Colonic mucosa (tissue), 4 donors: ENCODE results near the gene MYH11. TPM values are rescaled to one million over a fixed set of nuclear protein-coding genes. Genes with fewer than 3 reads are reported as not detected.
"Not testable (repeated sequence)": the region's sequence is repeated elsewhere in the genome, so short reads cannot be mapped to it uniquely, and the experiment has no call there.

Source experiments
- DNase-seq: peaks from one replicate; pipeline ENCODE4 v3.0.0-alpha.2; 2020
- H3K27ac ChIP-seq: fragments of 200-600 bp; one replicate; pipeline ENCODE4 v1.8.0; 2021
- H3K27me3 ChIP-seq: fragments of 200-600 bp; one replicate; pipeline ENCODE4 v1.8.0; 2021
- H3K36me3 ChIP-seq: fragments of 200-600 bp; one replicate; pipeline ENCODE4 v1.8.0; 2021
- H3K4me1 ChIP-seq: fragments of 200-600 bp; one replicate; pipeline ENCODE4 v1.8.0; 2021; ENCODE audit warnings: mild to moderate bottlenecking
- H3K4me3 ChIP-seq: fragments of 200-600 bp; one replicate; pipeline ENCODE4 v1.8.0; 2021
- H3K9ac ChIP-seq, 2 donors: one replicate each; pipeline ENCODE4 v1.7.0; 2013; ENCODE audit warnings: control low read depth in 2 of 2, low read depth in 2 of 2, low read length in 2 of 2
- H3K9me3 ChIP-seq: fragments of 200-600 bp; one replicate; pipeline ENCODE4 v1.8.0; 2021
- intact Hi-C: fragments of 100-400 bp; cut with DNase I; formaldehyde crosslinking; loops from one replicate; pipeline ENCODE4 v1.14.1; 2022
- total RNA-seq, 2 donors: library from RNA; stranded (reverse); fragmentation: NEBNext Ultra II Directional in 1 of 2; extraction: Animal tissue kit (Norgen Biotek cat#: 25700) in 1 of 2; gene quantifications; one replicate each; pipeline ENCODE4 v1.2.1, GENCODE V29; 2021
- TF ChIP-seq, protein P1 (sequence below): fragments of 200-600 bp; IDR thresholded peaks from one replicate; pipeline ENCODE4 v1.8.0; 2022; ENCODE audit warnings: antibody characterized with exemption, mild to moderate bottlenecking
- donor health status: healthy.
- donor health status: DM: no; HTN: no; CAD: no.
- donor health status: DM: no; HTN: no; CAD: no.

Gene MYH11
- total RNA-seq, 2 donors from 2014 or later = 30.0 to 770 TPM

DNA sequence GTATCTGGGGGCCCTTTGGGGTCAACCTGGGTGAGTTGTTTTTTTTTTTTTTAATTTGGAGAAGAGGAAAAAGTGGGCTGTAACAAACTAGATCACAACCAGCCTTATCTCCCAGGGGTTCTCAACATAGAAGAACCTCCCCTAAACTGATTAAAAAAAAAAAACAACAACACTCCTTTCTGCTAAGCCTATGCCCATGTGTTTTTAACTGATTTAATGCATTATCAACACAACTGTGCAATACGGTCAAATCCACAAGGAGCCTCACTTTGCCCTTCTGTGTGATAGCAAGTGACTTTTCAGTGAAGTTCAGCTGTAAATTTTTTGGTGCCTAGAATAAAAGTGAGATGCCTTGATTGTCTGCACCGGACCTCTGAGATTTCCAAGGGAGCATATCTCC is 646 bp downstream of the MYH11 start:
- H3K4me3 ChIP-seq = peak overlapping the region; percentile 24
- intact Hi-C loops = no loop called here

DNA sequence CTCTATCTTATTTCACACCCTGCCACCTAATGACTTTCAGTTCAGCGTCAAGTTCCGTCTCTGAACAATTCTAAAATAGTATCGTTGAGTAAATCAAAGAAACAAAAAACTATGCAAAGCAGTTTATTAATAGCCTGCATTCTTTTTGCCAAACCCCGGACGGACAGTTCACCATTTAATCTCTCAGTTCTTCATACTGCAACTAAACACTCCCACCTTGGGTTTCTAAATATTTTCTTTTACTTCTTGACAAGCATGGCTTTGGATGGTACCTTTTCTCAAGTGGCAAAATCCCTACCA is 1.2 kb downstream of the MYH11 start:
- TF ChIP-seq, protein P1, sequence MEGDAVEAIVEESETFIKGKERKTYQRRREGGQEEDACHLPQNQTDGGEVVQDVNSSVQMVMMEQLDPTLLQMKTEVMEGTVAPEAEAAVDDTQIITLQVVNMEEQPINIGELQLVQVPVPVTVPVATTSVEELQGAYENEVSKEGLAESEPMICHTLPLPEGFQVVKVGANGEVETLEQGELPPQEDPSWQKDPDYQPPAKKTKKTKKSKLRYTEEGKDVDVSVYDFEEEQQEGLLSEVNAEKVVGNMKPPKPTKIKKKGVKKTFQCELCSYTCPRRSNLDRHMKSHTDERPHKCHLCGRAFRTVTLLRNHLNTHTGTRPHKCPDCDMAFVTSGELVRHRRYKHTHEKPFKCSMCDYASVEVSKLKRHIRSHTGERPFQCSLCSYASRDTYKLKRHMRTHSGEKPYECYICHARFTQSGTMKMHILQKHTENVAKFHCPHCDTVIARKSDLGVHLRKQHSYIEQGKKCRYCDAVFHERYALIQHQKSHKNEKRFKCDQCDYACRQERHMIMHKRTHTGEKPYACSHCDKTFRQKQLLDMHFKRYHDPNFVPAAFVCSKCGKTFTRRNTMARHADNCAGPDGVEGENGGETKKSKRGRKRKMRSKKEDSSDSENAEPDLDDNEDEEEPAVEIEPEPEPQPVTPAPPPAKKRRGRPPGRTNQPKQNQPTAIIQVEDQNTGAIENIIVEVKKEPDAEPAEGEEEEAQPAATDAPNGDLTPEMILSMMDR = no peak
- Histone ChIP-seq H3K27ac (peak overlapping the region; percentile 24), H3K4me3 (peak overlapping the region; percentile 24), H3K9me3 (no peaks in the 10 kb centered on the region), H3K9ac (no peak overlapping the region), H3K36me3 (no peaks in the 10 kb centered on the region), H3K27me3 (peaks cover 21% of the 10 kb centered on the region), H3K4me1 (no peaks in the 10 kb centered on the region)
- intact Hi-C loops = no loop called here
- DNase-seq = no peak

More for the DNA sequence above, 646 bp downstream of the MYH11 start:
- Histone ChIP-seq H3K36me3 (no peaks in the 10 kb centered on the region), H3K27ac (peak overlapping the region; percentile 17), H3K27me3 (peaks cover 21% of the 10 kb centered on the region), H3K9ac (no peak overlapping the region), H3K4me1 (no peaks in the 10 kb centered on the region), H3K9me3 (no peaks in the 10 kb centered on the region)
- TF ChIP-seq, protein P1 = no peak
- DNase-seq = no peak

GRCh38 chr16:15854906-15855703 is 1.7 kb downstream of the MYH11 start:
- Histone ChIP-seq H3K27me3 (peaks cover 21% of the 10 kb centered on the region), H3K9ac (no peak overlapping the region), H3K4me1 (no peaks in the 10 kb centered on the region), H3K36me3 (no peaks in the 10 kb centered on the region), H3K9me3 (no peaks in the 10 kb centered on the region), H3K4me3 (peak overlapping the region; percentile 24), H3K27ac (peak overlapping the region; percentile 40)
- intact Hi-C loops = no loop called here
- no peak for DNase-seq
- TF ChIP-seq, protein P1 = no peak

- Histone ChIP-seq H3K36me3 (no peaks in the 10 kb centered on the region), H3K4me3 (peak overlapping the region; percentile 11), H3K4me1 (no peaks in the 10 kb centered on the region), H3K9ac (no peak overlapping the region), H3K9me3 (no peaks in the 10 kb centered on the region), H3K27ac (peak overlapping the region; percentile 40), H3K27me3 (peaks cover 21% of the 10 kb centered on the region)
- no peak for DNase-seq
- TF ChIP-seq, protein P1 = no peak
- intact Hi-C loops = no loop called here
Observed at GRCh38 chr16:15854061-15854460, 2.8 kb downstream of the MYH11 start.

DNA sequence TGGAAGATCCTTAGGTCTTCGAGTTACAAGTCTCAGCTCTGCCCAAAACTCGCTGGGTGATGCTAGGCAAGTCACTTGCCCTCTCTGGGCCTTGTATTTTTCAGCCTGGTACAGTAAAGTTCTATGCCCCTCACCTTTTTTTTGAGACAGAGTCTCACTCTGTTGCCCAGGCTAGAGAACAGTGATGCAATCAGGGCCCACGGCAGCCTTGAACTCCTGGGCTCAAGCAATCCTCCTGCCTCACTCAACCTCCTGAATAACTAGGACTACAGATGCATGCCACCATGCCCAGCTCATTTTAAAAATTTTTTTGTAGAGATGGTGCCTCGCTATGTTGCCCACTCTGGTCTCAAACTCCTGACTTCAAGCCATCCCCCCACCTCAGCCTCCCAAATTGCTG is 3.8 kb downstream of the MYH11 start:
- intact Hi-C loops = no loop called here
- H3K27me3 ChIP-seq = peaks cover 16% of the 10 kb centered on the region
- H3K4me3 ChIP-seq = peak overlapping the region; percentile 11
- H3K27ac ChIP-seq = no peak overlapping the region
- no peak overlapping the region for H3K9ac ChIP-seq
- TF ChIP-seq, protein P1 = no peak
- no peak for DNase-seq
- H3K36me3 ChIP-seq = no peaks in the 10 kb centered on the region
- no peaks in the 10 kb centered on the region for H3K4me1 ChIP-seq
- H3K9me3 ChIP-seq = no peaks in the 10 kb centered on the region

GRCh38 chr16:15850555-15850954 is 6.3 kb downstream of the MYH11 start:
- H3K4me1 ChIP-seq, H3K9me3 ChIP-seq, DNase-seq, H3K9ac ChIP-seq, H3K36me3 ChIP-seq, H3K4me3 ChIP-seq, H3K27ac ChIP-seq, H3K27me3 ChIP-seq, intact Hi-C loops: not testable (repeated sequence)
